Endothelial cell of umbilical vein (primary cell): ENCODE measurements around the gene SPRED2. TPM values are rescaled to one million over a fixed set of nuclear protein-coding genes. Genes with fewer than 3 reads are reported as not detected.

Experiments used
- BruUV-seq: library from RNA; stranded (reverse); fragments of 400-500 nt; replicated peaks from 2 replicates; lab custom pipeline; 2021; lab: Mats Ljungman, UMichigan
- CTCF ChIA-PET: fragments of 300-600, 350-600 bp; sonication (Branson Sonifier 250); formaldehyde crosslinking; loops from one replicate; lab custom pipeline; 2021; ENCODE audit warnings: antibody characterized with exemption, inconsistent platforms; lab: Charles Lee
- POLR2A ChIA-PET: fragments of 300-600, 350-600 bp; sonication (Branson Sonifier 250); formaldehyde crosslinking; loops from one replicate; lab custom pipeline; 2021; ENCODE audit warnings: antibody characterized with exemption, inconsistent platforms; lab: Charles Lee
- DNase-seq: peaks from one replicate; pipeline ENCODE4 v3.0.0-alpha.2; 2011; ENCODE audit warnings: low read depth, low spot score
- FAIRE-seq: peaks from 2 replicates; lab custom pipeline; 2011; peaks lifted over from hg19 to GRCh38; lab: Jason Lieb, UNC
- H2AFZ ChIP-seq: 2 replicates; pipeline ENCODE4 v1.6.0; 2012; ENCODE audit warnings: low read depth, low read length, control low read depth, inconsistent platforms
- H3K27ac ChIP-seq: 2 replicates; pipeline ENCODE4 v1.5.1; 2011; ENCODE audit warnings: low read depth, mild to moderate bottlenecking, control low read depth, low read length, moderate library complexity; ENCODE audit not compliant: insufficient read depth
- H3K27me3 ChIP-seq, 2 experiments: 2 replicates each; pipeline versions ENCODE4 v1.6.0 to v1.6.1; 2011; ENCODE audit warnings: low read length in 2 of 2, mixed read lengths in 1 of 2; ENCODE audit not compliant: control insufficient read depth in 2 of 2, insufficient read depth in 2 of 2
- H3K36me3 ChIP-seq, 2 experiments: 2 replicates in 1 of 2; 3 replicates in 1 of 2; pipeline ENCODE4 v1.5.1; 2011; ENCODE audit warnings: low read length in 2 of 2, mild to moderate bottlenecking in 1 of 2, moderate library complexity in 1 of 2; ENCODE audit not compliant: control insufficient read depth in 2 of 2, insufficient read depth in 2 of 2; ENCODE audit errors: extremely low read depth in 1 of 2
- H3K4me1 ChIP-seq: 3 replicates; pipeline ENCODE4 v1.5.1; 2011; ENCODE audit warnings: mild to moderate bottlenecking, low read length; ENCODE audit not compliant: control insufficient read depth, insufficient read depth; ENCODE audit errors: extremely low read depth
- H3K4me2 ChIP-seq: 2 replicates; pipeline ENCODE4 v1.6.1; 2011; ENCODE audit warnings: low read length, control low read depth, mixed read lengths; ENCODE audit not compliant: insufficient read depth
- H3K4me3 ChIP-seq, 3 experiments: fragments of 200-600 bp in 1 of 3; sonication (generic), shearing (Covaris generic) in 1 of 3; replicated peaks in 1 of 3; 2 replicates each; pipeline ENCODE4 v1.5.1; 2011 to 2016; ENCODE audit warnings: control low read depth in 3 of 3, low read length in 3 of 3, mild to moderate bottlenecking in 2 of 3, inconsistent platforms in 1 of 3, low read depth in 1 of 3, moderate library complexity in 1 of 3; ENCODE audit not compliant: insufficient read depth in 1 of 3
- H3K79me2 ChIP-seq: 2 replicates; pipeline ENCODE4 v1.6.0; 2012; ENCODE audit warnings: low read length, inconsistent platforms; ENCODE audit not compliant: control insufficient read depth, insufficient read depth
- H3K9ac ChIP-seq: replicated peaks from 2 replicates; pipeline ENCODE3; 2011; ENCODE audit warnings: low read length, control low read depth; ENCODE audit not compliant: insufficient read depth; ENCODE audit errors: extremely low read depth
- H3K9me1 ChIP-seq: replicated peaks from 3 replicates; pipeline ENCODE4 v1.6.0; 2011; ENCODE audit warnings: mild to moderate bottlenecking, low read length; ENCODE audit not compliant: control insufficient read depth, insufficient read depth; ENCODE audit errors: extremely low read depth
- H3K9me3 ChIP-seq: replicated peaks from 2 replicates; pipeline ENCODE4 v1.5.1; 2012; ENCODE audit warnings: low read length, inconsistent platforms; ENCODE audit not compliant: control insufficient read depth, insufficient read depth
- H4K20me1 ChIP-seq: replicated peaks from 2 replicates; pipeline ENCODE3; 2011; ENCODE audit warnings: mild to moderate bottlenecking, low read length; ENCODE audit not compliant: control insufficient read depth, insufficient read depth; ENCODE audit errors: extremely low read depth
- FOS ChIP-seq: IDR thresholded peaks from 2 replicates; pipeline ENCODE4 v1.6.1; 2011; ENCODE audit warnings: mild to moderate bottlenecking, low read length, moderate library complexity, borderline replicate concordance; ENCODE audit not compliant: insufficient read depth
- POLR2AphosphoS5 ChIP-seq: IDR thresholded peaks from 2 replicates; pipeline ENCODE4 v1.6.1; 2012; ENCODE audit warnings: low read depth, mild to moderate bottlenecking, control low read depth, low read length, moderate library complexity; ENCODE audit not compliant: insufficient read depth
- dilution Hi-C: fragments of 300-500 bp; cut with MboI; formaldehyde crosslinking; loops from one replicate; pipeline ENCODE4 v1.15.0; 2019; ENCODE audit warnings: low sequenced_read_pairs; ENCODE audit not compliant: extremely low pct_ligation_motif_present
- intact Hi-C: fragments of 100-400 bp; cut with micrococcal nuclease; formaldehyde crosslinking; loops from one replicate; pipeline ENCODE4 v1.10.0; 2022
- polyA plus RNA-seq, 4 experiments: library from polyadenylated mRNA; depleted of rRNA in 3 of 4; stranded (reverse) in 3 of 4; unstranded in 1 of 4; fragments of >200 nt; gene quantifications; 2 replicates each; pipeline versions ENCODE4 v1.2.1 to v1.2.3, GENCODE V29; 2011 to 2012; ENCODE audit warnings: missing spikeins in 1 of 4
- total RNA-seq: library from RNA; stranded (reverse); gene quantifications from 2 replicates; pipeline ENCODE4 v1.2.3, GENCODE V29; 2021

Gene SPRED2
- total and polyA plus RNA-seq, 2 donors (not counting 3 experiments of a cell fraction or from before 2014, with no cell fraction given), result 3.6 to 9.6 TPM

DNA sequence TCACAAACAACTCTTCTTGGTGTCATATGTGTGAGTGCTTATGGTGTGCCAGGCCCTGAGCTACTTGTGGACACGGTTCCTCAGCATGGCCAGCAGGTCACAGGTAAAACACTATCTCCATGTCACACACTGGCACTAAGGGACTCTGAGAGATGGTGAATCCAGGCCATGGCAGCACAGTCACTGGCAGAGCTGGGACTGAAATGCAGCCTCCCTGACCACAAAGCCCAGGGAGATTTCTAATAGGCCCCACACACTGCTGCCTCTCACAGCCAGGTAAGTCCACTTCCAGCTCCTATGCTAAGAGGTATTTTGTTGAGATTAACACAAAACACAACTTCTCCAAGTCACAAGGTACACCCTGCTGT, 112.7 kb downstream of the SPRED2 start:
- FAIRE-seq (peak; percentile 72), DNase-seq (no peak)
- Histone ChIP-seq H3K4me3 (no peak overlapping the region), H3K27me3 (no peaks in the 10 kb centered on the region), H3K9me3 (no peaks in the 10 kb centered on the region), H3K27ac (no peak overlapping the region), H3K4me1 (no peaks in the 10 kb centered on the region), H3K9ac (no peak overlapping the region), H3K36me3 (no peaks in the 10 kb centered on the region), H2AFZ (no peak overlapping the region), H3K9me1 (no peaks in the 10 kb centered on the region), H3K4me2 (no peak overlapping the region), H4K20me1 (no peaks in the 10 kb centered on the region), H3K79me2 (no peaks in the 10 kb centered on the region)
- ChIA-PET POLR2A (no interaction called here), CTCF (interaction anchor here (0.8 to 1.9 kb wide), 6 partner anchors 8 to 64 kb away, joined by 3 to 7 read pairs (median 3); no protein-coding TSS in a partner anchor)
- TF ChIP-seq FOS (no peak), POLR2AphosphoS5 (no peak)
- intact Hi-C loops, result no loop called here
- dilution Hi-C loops, result no loop called here
- no TSS peak for BruUV-seq

DNA sequence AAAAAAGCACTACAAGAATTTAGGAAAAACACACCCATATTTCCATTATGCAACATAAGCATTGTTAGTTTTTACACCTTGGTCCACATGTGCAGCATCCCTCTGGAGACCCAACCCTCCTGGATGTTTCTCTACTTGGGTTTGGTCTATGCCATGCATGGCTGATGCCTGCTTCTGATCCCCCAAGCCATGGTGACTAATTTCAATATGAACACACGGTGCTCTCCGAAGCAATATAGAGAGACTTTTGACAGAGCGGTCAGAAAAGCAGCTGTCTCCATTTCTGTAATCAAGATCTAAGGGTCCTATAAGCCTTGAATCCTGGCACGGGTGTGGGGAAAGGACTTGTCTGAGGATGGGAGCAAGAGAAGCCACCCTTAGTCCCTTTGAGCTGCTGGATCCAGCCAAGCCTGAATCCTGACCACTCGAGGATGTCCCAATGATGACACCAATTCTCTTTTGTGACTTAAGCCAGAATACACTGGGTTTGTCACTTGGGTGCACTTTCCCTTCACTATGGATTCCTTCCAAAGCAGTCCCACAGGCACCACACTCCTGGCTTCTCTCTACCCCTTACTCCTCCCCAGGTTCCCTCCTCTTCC, 113.2 kb downstream of the SPRED2 start:
- no peak for FAIRE-seq
- ChIA-PET POLR2A (no interaction called here), CTCF (interaction anchor here (1.7 to 1.9 kb wide), 2 partner anchors 8 to 12 kb away, joined by 4 to 7 read pairs; no protein-coding TSS in a partner anchor)

More for the DNA sequence above, 113.2 kb downstream of the SPRED2 start:
- no peaks in the 10 kb centered on the region for H4K20me1 ChIP-seq
- no peaks in the 10 kb centered on the region for H3K9me3 ChIP-seq
- H2AFZ ChIP-seq, result no peak overlapping the region
- no peaks in the 10 kb centered on the region for H3K36me3 ChIP-seq
- no peaks in the 10 kb centered on the region for H3K4me1 ChIP-seq
- intact Hi-C loops (no loop called here), dilution Hi-C loops (no loop called here)
- H3K4me2 ChIP-seq, result no peak overlapping the region
- no peak overlapping the region for H3K9ac ChIP-seq
- H3K27me3 ChIP-seq, result no peaks in the 10 kb centered on the region
- H3K4me3 ChIP-seq, result no peak overlapping the region
- H3K79me2 ChIP-seq, result no peaks in the 10 kb centered on the region
- no peak for TF ChIP-seq POLR2AphosphoS5
- TF ChIP-seq FOS, result no peak
- no peaks in the 10 kb centered on the region for H3K9me1 ChIP-seq
- H3K27ac ChIP-seq, result no peak overlapping the region
- BruUV-seq, result no TSS peak
- no peak for DNase-seq
